GM12878 (cell line): ENCODE data around the gene FRAS1. TPM values are rescaled to one million over a fixed set of nuclear protein-coding genes. Genes with fewer than 3 reads are reported as not detected.

ENCODE experiments used
- ATAC-seq: fragments of 200-7000 bp; cut with Tn5 transposase; 3 replicates; pipeline ENCODE4 v1.9.1; 2020; ENCODE audit warnings: mild to moderate bottlenecking, moderate library complexity
- BruUV-seq: library from RNA; stranded (reverse); fragments of 400-500 nt; replicated peaks from 2 replicates; lab custom pipeline; 2021; lab: Mats Ljungman, UMichigan
- CTCF ChIA-PET: fragments of 300-600 bp; sonication (Branson Sonifier 250); formaldehyde crosslinking; extraction: SDS; loops from one replicate; lab custom pipeline; 2021; ENCODE audit warnings: inconsistent platforms; lab: Yijun Ruan, JAX
- POLR2A ChIA-PET: fragments of 350-600 bp; formaldehyde crosslinking; extraction: SDS; loops from one replicate; lab custom pipeline; 2021; ENCODE audit warnings: inconsistent platforms; lab: Charles Lee
- RAD21 ChIA-PET: fragments of 300-600 bp; sonication (Branson Sonifier 250); formaldehyde crosslinking; loops from one replicate; lab custom pipeline; 2023; ENCODE audit warnings: antibody characterized with exemption; ENCODE audit not compliant: unreplicated experiment; lab: Charles Lee
- SMC1A ChIA-PET: fragments of 300-600 bp; sonication (Branson Sonifier 250); formaldehyde crosslinking; loops from one replicate; lab custom pipeline; 2023; ENCODE audit not compliant: unreplicated experiment, uncharacterized antibody; lab: Charles Lee
- DNase-seq: peaks from one replicate; pipeline ENCODE4 v3.0.0-alpha.2; 2011; ENCODE audit warnings: low read depth, low spot score
- FAIRE-seq: peaks from 3 replicates; lab custom pipeline; 2011; peaks lifted over from hg19 to GRCh38; lab: Jason Lieb, UNC
- H2AFZ ChIP-seq: 2 replicates; pipeline ENCODE4 v1.6.0; 2011; ENCODE audit warnings: low read depth, low read length, control low read depth; ENCODE audit not compliant: control insufficient read depth
- H3K27ac ChIP-seq: 2 replicates; pipeline ENCODE4 v1.5.1; 2011; ENCODE audit warnings: control low read depth; ENCODE audit not compliant: control insufficient read depth, insufficient read depth
- H3K27me3 ChIP-seq, 2 experiments: replicated peaks in 1 of 2; 2 replicates each; pipeline versions ENCODE4 v1.6.0 to v1.6.1; 2011; ENCODE audit warnings: low read length in 1 of 2; ENCODE audit not compliant: control insufficient read depth in 2 of 2, insufficient read depth in 2 of 2
- H3K36me3 ChIP-seq, 2 experiments: 2 replicates each; pipeline ENCODE4 v1.5.1; 2011; ENCODE audit warnings: low read length in 1 of 2; ENCODE audit not compliant: control insufficient read depth in 2 of 2, insufficient read depth in 2 of 2
- H3K4me1 ChIP-seq: 2 replicates; pipeline ENCODE4 v1.6.1; 2011; ENCODE audit warnings: mild to moderate bottlenecking, low read length, moderate library complexity, mixed read lengths; ENCODE audit not compliant: control insufficient read depth, insufficient read depth
- H3K4me2 ChIP-seq: 2 replicates; pipeline ENCODE4 v1.6.0; 2011; ENCODE audit warnings: control low read depth; ENCODE audit not compliant: control insufficient read depth, insufficient read depth
- H3K4me3 ChIP-seq: fragments of 200-600 bp; sonication (generic); 2 replicates; pipeline ENCODE4 v1.5.1; 2016
- H3K79me2 ChIP-seq: 2 replicates; pipeline ENCODE4 v1.6.0; 2011; ENCODE audit warnings: low read length; ENCODE audit not compliant: control insufficient read depth, insufficient read depth
- H3K9ac ChIP-seq: 2 replicates; pipeline ENCODE4 v1.8.0; 2011; ENCODE audit warnings: low read length, control low read depth, mixed read lengths; ENCODE audit not compliant: control insufficient read depth, insufficient read depth
- H3K9me3 ChIP-seq: replicated peaks from 3 replicates; pipeline ENCODE4 v1.5.1; 2011; ENCODE audit warnings: mild to moderate bottlenecking, low read length; ENCODE audit not compliant: control insufficient read depth, insufficient read depth
- H4K20me1 ChIP-seq: 2 replicates; pipeline ENCODE4 v1.6.0; 2011; ENCODE audit not compliant: control insufficient read depth, insufficient read depth
- BCLAF1 ChIP-seq: fragments of 450-650 bp; IDR thresholded peaks from 2 replicates; pipeline ENCODE4 v1.6.1; 2017; ENCODE audit warnings: antibody characterized with exemption, mild to moderate bottlenecking, moderate library complexity
- E4F1 ChIP-seq: fragments of 450-650 bp; IDR thresholded peaks from 2 replicates; pipeline ENCODE4 v1.6.1; 2018; ENCODE audit warnings: borderline replicate concordance, mild to moderate bottlenecking; ENCODE audit not compliant: partially characterized antibody
- WGBS: methylation state at CpG from one replicate; pipeline ENCODE4 v1.1.6; 2016; ENCODE audit warnings: low lambda C conversion rate; ENCODE audit not compliant: insufficient replicate concordance, insufficient coverage; ENCODE audit errors: missing lambda C conversion rate; 5-methylcytosine and 5-hydroxymethylcytosine counted together
- in situ Hi-C: fragments of 300-500 bp; cut with MboI; formaldehyde crosslinking; loops from 9 replicates; pipeline ENCODE4 v1.14.3; 2018; ENCODE audit warnings: mixed read lengths
- intact Hi-C: fragments of 100-400 bp; cut with micrococcal nuclease; formaldehyde crosslinking; loops from one replicate; pipeline ENCODE4 v1.14.2; 2022; ENCODE audit not compliant: unreplicated experiment
- polyA plus RNA-seq, 11 experiments: library from polyadenylated mRNA; depleted of rRNA in 4 of 11; unstranded in 6 of 11; stranded (reverse) in 5 of 11; fragments of >200 nt; fragmentation: Nextera tagmentation in 4 of 11; fragmentation: Illumina TruSeq in 1 of 11; extraction: Ambion mirVana in 4 of 11; extraction: Trizol in 1 of 11; gene quantifications; 1 replicate in 1 of 11; 2 replicates in 10 of 11; pipeline versions ENCODE4 v1.2.1 to v1.2.3, GENCODE V29; 2011 to 2016; ENCODE audit warnings: inconsistent platforms in 2 of 11, missing spikeins in 2 of 11, low read depth in 1 of 11
- total RNA-seq, 4 experiments: library from RNA; depleted of rRNA in 3 of 4; stranded (reverse); fragments of >200 nt in 3 of 4; fragmentation: Illumina TruSeq in 1 of 4; extraction: Trizol in 1 of 4; gene quantifications; 2 replicates each; pipeline versions ENCODE4 v1.2.1 to v1.2.3, GENCODE V29; 2013 to 2021

FRAS1 gene
- total and polyA plus RNA-seq, 10 of the 15 experiments (the other 5 are each of a cell fraction or from before 2014, with no cell fraction given), result 0.08 to 11.7 (median 0.20) TPM

- intact Hi-C loops, result loop anchor here (10.0 kb wide), 1 partner anchor 549 kb away; no protein-coding TSS in a partner anchor
- no TSS peak for BruUV-seq
- DNase-seq, result no peak
Observed at GRCh38 chr4:78513411-78513975, 456.4 kb downstream of the FRAS1 start.

More at GRCh38 chr4:78513411-78513975, 456.4 kb downstream of the FRAS1 start:
- H3K36me3 ChIP-seq, result no peaks in the 10 kb centered on the region
- H3K4me3 ChIP-seq, result no peak overlapping the region
- CTCF ChIA-PET, result interaction anchor here (1.3 kb wide), 1 partner anchor 12 kb away, joined by 3 read pairs; no protein-coding TSS in a partner anchor
- SMC1A ChIA-PET, result interaction anchor here (0.9 to 1.0 kb wide), 2 partner anchors 11 to 32 kb away, joined by 3 read pairs; no protein-coding TSS in a partner anchor
- H3K4me1 ChIP-seq, result no peaks in the 10 kb centered on the region
- POLR2A ChIA-PET, result no interaction called here
- ATAC-seq (no peak), FAIRE-seq (no peak)
- no peaks in the 10 kb centered on the region for H4K20me1 ChIP-seq
- no peak overlapping the region for H3K4me2 ChIP-seq
- 0% methylated on average over 3 of the region's 3 CpGs for WGBS
- H3K27ac ChIP-seq, result no peak overlapping the region
- no peak overlapping the region for H2AFZ ChIP-seq
- no peak overlapping the region for H3K9ac ChIP-seq
- in situ Hi-C loops, result no loop called here
- TF ChIP-seq E4F1 (no peak), BCLAF1 (no peak)
- no peaks in the 10 kb centered on the region for H3K79me2 ChIP-seq
- no peaks in the 10 kb centered on the region; the same call in 2 of the 3 replicates for H3K9me3 ChIP-seq
- H3K27me3 ChIP-seq, result peaks cover 0 to 4% of the 10 kb centered on the region in 2 experiments; a peak in 1 of 4 replicates
- RAD21 ChIA-PET, result interaction anchor here (1.0 kb wide), 1 partner anchor 450 kb away, joined by 3 read pairs; no protein-coding TSS in a partner anchor
